Left cardiac atrium (tissue), 4 donors: ENCODE data around the gene MYO18B. TPM values are rescaled to one million over a fixed set of nuclear protein-coding genes. Genes with fewer than 3 reads are reported as not detected.

Experiments used
- ATAC-seq, 2 donors: fragments of 200-7000 bp; cut with Tn5 transposase; one replicate each; pipeline ENCODE4 v1.9.1; 2020; ENCODE audit warnings: mild to moderate bottlenecking in 2 of 2, moderate library complexity in 2 of 2
- DNase-seq: peaks from one replicate; pipeline ENCODE4 v3.0.0-alpha.2; 2020
- intact Hi-C, 2 donors: fragments of 100-400 bp; cut with DNase I; formaldehyde crosslinking; loops; one replicate each; pipeline versions ENCODE4 v1.14.1 to v1.15.1; 2022 to 2023
- total RNA-seq, 2 donors: library from RNA; stranded (reverse); fragmentation: NEBNext Ultra II Directional; extraction: Animal tissue kit (Norgen Biotek cat#: 25700); gene quantifications; one replicate each; pipeline ENCODE4 v1.2.1, GENCODE V29; 2021
- donor health status: DM: no; HTN: yes; CAD: no.
- donor health status: DM: no; HTN: yes; CAD: no; lungs with severe emphysema.
- donor health status: DM: yes; HTN: yes; CAD: no.
- donor health status: Dilated cardiomyopathy.

MYO18B gene
- total RNA-seq, 2 donors from 2014 or later: 71.6 to 142 TPM

DNA sequence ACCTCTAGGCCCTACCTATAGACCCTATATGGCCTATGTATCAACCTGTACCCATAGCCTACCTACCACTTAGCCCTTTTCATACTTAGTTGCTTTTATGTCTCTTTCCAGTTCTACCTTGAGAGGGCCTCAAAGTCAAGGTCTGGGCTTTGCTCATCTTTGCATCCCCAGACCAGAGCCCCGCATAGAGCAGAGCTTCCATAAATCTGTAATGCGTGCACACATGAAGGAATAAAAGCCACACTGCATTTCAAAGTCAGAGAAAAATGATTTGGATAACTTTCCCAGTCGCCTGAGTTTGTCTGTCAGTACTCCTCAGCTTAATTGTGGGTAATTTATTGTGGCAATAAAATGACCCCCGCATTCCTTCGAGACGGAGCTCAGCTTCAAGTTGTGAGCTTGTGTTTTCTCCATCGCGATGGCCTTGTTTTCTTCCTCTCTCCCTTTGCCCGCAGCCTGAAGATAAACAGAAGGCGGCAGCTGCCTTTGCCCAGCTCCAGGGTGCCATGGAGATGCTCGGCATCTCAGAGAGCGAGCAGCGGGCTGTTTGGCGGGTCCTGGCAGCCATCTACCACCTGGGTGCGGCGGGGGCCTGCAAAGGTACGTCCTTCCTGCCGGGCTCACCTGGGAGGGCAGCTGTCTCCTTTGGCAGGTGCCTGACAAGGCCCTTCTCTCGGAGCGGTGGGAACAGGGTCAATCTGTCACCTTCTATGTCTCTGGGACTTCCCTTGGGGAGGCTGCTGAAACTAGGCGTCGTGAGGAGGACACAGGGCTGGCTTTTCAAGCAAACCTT lies 55.7 kb downstream of the MYO18B start:
- no peak for DNase-seq
- intact Hi-C loops: no loop called here
- no peak for ATAC-seq

DNA sequence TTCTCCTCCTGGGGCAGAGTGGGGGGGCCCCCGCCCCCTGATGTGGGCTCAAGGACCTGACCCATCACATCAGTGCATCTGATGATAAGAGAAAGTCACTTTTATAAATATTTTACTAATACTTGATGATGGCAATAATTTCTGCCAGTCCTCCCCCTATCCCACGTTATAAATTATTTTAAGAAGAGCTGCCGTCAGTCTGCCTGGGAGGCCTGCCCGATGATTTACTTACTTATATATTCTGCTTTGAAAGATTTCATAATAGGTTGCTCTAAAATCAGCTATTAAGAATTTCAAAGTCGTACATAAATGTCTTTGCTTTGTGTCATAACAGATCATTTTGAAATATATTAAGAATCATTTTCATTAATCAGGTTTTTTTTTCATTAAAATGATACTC lies 58.8 kb downstream of the MYO18B start:
- intact Hi-C loops: no loop called here
- no peak for DNase-seq

DNA sequence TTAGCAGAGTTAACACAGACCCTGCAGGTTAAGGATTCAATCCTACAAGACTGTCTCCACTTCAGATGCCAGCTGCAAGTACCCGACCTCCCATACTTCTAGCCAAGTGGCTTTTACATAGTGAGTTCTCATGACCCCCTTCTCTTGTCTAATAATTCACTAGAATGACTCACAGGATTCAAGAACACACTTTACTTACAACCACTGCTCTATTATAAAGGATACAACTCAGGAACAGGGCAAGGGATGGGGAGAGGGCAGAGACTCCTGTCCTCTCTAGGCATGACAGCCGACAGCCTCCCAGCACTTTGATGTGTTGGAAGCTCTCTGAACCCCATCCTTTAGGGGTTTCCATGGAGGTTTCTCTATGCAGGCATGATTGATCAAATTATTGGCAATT lies 60.0 kb downstream of the MYO18B start:
- intact Hi-C loops: no loop called here
- no peak for DNase-seq
- no peak for ATAC-seq

More for the DNA sequence above, 58.8 kb downstream of the MYO18B start:
- ATAC-seq: no peak

DNA sequence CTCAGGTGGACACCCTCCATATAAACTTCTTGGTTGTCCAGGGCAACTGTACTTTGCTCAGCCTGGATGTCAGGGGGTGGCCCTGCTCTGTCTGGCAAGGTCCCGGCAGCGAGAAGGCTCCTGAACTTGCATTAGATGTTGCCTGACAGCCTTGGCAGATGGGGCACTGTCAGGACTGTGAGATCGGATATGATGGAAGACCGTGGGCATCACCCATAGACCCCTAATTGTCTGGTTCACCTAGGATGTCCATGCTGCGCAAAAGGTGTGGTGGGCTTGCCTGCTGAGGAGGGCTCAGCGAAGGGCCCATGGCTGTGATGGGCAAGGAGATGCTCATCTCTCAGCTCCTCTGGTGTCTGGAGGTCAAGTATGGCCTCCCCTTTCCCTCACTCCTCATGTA lies 62.7 kb downstream of the MYO18B start:
- no peak for DNase-seq
- no peak for ATAC-seq
- intact Hi-C loops: no loop called here

DNA sequence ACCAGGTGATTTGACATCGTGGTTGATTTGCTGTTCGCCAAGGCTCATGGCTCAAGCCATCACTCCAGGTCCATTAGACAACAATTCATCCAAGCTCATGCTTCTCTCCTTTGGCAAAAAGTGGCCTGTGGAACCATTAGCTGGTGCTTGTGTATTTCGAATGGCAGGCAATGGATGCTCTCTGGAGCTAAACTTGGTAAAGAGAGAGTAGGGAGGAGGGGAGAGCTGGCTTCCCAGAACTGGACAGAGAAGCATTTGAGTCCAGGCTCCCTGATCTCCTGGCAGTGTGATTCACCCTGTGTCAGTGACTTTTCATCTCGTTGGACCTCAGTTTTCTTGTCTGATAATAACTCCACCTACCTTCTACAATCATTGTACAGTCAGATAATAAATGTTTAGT lies 64.6 kb downstream of the MYO18B start:
- ATAC-seq (no peak), DNase-seq (no peak)
- intact Hi-C loops: no loop called here

DNA sequence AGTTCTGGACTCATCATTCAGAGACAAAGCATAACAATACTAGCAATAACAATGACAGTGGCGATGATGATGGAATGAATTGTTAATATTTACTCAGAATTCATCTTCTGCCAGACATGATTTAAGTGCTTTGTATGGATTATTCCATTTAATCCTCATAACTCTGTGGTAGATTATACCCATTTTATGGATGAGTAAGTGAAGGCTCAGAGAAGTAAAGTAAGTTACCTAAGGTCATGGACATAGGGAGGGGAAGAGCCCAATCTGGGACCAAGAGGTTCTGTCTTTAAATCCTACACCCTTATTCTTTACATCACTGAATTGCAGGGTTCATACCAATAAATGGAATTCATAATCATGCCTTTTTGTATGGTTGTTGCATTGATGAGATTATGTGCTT lies 72.7 kb downstream of the MYO18B start:
- intact Hi-C loops: no loop called here
- DNase-seq (no peak), ATAC-seq (no peak)

DNA sequence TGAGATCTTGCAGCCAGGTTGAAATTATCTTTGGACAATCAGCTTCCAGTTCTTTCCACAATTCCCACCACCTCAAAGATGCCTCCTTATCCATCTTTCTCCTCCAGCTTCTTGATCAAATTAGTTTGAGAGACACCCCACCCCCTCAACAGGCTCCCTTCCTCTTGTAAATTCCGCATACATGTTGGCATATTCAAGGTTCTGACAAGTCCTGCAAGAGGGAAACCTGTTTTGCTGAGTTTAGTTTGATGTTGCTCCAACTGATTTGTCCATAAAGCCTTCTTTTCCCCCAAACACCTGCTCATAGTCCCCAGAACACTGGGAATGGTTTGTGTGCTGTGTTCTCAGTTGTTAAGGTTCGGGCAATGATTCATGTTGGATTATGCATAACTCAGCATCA lies 73.6 kb downstream of the MYO18B start:
- intact Hi-C loops: no loop called here
- DNase-seq: no peak
- no peak for ATAC-seq

DNA sequence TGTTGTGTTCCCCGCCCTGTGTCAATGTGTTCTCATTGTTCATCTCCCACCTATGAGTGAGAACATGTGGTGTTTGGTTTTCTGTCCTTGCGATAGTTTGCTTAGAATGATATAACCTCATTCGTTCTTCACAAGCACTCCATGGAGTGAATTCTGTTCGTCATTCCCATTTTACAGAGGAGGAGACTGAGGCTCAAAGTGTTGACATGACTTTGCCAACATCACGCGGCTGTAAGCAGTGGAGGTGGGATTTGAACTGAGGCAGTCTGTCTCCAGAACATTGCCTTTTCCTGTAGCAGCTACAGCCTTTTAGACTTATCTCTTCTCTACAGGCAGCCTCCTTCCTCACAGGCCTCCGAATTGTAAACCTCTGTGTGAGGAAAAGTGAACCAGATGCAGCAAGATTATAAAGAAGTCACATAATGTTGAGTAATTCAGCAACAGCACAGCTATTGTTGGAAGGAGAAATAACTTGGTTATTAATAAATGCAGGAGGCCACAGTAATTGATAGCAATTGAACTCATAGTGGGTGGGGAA lies 74.6 kb downstream of the MYO18B start:
- DNase-seq (no peak), ATAC-seq (no peak)
- intact Hi-C loops: no loop called here

DNA sequence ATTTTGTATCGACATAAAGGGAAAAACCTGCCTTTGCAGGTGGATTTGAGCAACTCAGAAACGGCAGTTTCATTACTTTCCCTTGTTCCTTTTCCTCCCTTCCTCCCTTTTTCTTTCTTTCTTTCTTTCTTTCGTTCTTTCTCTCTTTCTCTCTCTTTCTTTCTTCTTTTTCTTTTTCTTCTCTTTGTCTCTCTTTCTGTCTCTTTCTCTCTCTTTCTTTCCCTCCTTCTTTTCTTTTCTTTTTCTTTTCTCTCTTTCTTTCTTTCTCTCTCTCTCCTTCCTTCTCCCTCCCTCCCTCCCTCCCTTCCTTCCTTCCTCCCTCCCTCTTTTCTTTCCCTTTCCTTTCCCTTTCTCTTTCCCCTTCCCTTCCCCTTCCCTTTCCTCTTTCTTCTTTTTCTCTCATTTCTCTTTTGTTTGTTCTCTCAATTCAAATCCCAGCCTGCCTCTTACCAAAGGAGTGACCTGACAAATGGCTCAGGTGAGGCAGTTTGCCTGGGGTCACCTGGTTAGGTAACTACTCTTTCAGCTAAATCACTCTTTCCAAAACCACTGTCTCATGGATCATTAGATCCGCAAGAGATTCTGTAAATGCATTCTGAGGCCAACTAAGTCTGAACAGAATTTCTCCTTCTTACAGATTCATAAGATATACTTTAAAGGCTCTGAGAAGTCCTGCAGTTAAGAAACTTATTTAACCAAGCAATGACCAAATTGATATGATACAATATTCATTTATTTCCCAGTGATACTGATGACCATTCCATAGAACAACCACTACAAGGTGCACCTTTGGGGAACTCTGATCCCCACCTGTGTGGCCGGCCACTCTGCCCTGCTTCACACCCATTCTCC lies 75.3 kb downstream of the MYO18B start:
- intact Hi-C loops: no loop called here

DNA sequence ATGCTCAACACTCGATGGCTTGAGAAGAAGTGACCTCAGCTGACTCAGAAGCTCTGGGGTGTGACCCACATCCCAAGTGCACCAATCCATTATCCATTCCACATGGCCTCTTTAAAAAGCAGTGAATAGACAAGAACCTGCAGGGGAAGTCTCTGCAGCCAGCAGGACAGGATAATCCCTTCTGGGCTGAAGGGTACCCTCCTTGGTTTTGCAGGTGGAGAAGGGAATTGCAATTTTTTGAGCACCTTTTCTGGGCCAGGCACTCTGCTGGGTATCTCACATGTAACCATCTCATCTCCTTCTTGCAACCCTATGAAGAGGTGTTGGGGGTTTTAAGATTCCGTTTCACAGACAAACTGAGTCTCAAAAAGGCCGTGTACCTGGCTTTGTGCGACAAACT lies 76.6 kb downstream of the MYO18B start:
- DNase-seq: no peak
- no peak for ATAC-seq
- intact Hi-C loops: no loop called here

More for the DNA sequence above, 75.3 kb downstream of the MYO18B start:
- DNase-seq: no peak
- ATAC-seq: no peak

DNA sequence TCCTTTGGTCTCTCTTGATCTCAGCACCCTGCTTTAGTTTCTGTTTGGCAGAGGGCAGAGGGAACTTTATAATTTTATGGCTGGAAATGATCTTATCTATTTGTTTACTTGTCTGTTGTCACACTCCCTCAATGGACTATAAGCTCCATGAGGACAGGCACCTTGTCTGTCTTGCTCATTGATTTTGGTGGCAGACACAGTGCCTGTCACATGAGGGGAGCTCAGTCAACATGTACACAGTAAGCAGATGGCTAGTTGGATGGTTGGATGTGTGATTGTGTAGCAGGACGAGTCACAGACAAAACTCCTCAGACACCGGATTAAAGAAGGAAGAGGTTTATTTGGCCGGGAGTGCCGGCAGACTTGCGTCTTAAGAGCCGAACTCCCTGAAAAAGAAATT lies 80.4 kb downstream of the MYO18B start:
- DNase-seq (no peak), ATAC-seq (no peak)
- intact Hi-C loops: no loop called here

DNA sequence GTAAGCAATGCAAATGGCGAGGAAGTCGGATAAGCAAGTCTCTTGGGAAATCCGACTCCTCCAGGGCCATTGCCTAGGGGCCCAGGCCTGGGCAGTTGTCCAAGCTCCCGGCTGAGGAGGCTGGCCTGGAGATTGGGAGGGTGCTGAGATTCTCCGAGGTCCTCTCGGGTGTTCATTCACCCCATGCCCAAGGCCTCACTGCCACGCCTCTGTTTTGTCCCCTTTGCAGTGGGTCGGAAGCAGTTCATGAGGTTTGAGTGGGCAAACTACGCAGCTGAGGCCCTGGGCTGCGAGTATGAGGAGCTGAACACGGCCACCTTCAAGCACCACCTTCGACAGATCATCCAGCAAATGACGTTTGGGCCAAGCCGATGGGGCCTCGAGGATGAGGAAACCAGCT lies 81.3 kb downstream of the MYO18B start:
- intact Hi-C loops: no loop called here
- ATAC-seq (no peak), DNase-seq (no peak)

DNA sequence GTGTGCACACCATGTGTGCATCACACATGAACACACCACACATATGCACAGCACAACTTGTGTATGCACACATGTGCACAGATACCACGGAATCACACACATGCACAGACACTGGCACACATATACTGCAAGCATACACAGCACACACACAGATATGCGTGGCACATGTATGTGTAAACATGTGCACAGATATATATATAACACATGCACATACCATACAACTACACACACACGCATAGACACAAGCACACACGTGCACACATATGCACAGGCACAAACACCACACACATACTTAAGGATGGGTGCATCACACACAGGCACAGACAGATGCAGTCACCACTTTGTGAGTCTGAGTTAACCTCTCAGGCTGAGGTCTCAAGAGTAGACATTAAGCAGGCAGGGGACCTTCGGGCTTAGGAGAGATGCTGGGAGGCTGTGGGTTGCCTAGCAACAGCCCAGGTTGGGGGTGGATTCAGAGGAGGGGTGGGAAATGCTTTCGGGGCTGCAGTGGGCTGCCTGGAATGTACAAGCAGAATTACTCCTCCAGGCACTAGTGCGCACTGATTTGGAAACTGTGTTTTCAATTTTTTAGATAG lies 82.9 kb downstream of the MYO18B start:
- DNase-seq (no peak), ATAC-seq (no peak)
- intact Hi-C loops: no loop called here

DNA sequence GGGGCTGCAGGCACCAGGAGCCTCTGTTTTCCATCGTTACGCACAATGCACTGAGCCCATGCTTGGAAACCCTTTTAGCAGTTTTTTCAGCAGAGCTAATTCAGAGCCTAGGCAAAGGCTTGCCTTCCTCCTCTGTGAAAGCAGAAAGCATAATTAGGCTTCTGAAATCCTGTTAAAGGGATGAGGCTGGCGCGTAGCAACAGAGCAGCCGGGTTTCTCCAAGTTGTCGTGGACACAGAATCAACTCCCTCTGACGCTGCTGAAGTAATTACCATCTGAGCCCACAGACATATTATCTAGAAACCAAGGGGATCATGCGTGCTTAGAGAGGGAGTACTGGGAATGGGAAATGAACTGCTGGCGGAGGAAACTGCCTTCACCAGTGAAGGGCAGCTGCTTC lies 85.4 kb downstream of the MYO18B start:
- ATAC-seq: no peak
- no peak for DNase-seq
- intact Hi-C loops: no loop called here

DNA sequence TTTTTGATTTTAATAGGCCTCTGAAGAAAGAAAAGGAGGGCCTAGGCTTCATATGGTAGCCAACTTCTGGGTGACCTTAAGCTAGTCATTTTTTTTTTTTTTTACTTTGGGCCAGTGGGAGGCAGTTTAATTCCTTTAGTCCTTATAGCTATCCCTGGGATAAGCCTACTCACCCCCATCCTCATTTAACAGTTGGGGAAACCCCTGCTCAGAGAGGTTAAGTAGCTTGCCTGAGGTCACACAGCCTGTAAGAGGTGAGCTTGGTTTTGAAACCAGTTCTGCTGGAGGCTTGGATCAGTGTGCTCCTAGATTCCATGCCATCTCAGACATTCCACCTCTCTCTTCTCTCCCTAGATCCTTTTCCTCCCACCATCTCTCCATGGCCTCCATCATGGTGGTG lies 86.4 kb downstream of the MYO18B start:
- ATAC-seq: no peak
- DNase-seq: no peak
- intact Hi-C loops: no loop called here

DNA sequence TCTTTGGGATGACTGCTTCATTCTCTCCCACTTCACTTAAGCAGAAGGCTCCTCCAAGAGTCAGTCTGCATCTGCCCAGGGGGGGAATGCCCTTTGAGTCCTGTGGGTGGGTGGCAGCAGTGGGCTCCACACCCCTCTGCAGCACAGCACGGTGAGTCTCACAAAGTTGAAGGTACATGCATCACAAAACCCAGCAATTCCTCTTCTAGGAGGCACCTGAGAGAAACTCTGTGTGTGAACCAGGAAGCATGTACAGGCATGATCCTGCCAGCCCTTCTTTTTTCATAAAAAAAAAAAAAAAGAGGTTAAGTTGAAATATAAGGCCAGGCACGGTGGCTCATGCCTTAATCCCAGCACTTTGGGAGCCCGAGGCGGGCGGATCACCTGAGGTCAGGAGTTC lies 87.2 kb downstream of the MYO18B start:
- ATAC-seq (no peak), DNase-seq (no peak)

DNA sequence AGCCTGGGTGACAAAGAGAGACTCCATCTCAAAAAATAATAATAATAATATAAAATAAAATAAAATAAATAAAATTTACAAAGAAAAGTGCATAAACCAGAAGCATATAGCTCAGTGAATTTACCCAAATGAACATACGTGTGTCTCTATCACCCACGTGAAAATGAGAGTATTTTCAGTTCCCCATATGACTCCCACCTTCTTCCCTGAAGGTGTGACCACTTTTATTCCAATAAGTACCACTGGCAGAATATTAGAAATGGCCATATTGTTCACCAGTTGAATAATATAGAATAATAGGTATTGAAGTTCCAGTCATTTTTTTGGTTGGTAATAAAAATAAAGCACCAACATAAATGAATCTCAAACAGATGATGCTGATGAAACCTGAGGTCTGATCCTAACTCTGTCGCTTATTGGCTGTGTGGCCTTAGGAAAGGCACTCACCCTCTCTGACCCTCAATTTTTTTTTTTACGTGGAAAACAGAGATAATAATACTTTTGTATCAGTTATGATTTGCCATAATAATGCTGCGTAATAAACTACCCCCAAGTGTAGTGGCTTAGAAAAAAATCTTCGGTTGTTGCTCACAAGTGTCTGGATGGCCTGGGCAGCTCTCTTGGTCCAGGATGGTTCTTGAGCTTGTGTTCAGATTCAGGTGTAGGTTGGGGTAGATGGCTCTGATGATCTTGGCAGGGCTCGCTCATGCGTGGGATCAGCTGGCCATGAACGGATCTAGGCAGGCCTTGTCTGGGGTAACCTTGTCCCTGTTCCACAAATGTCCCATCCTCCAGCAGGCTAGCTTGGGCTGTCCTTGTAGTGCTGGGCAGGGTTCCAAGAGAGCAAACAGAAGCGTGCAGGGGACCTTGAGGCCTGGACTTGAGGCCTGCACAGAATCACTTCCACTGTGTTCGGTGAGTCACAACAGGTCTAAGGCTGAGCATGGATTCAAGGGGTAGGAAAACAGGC lies 88.1 kb downstream of the MYO18B start:
- intact Hi-C loops: no loop called here
- ATAC-seq (peak; percentile 34 to 74), DNase-seq (no peak)

More for the DNA sequence above, 87.2 kb downstream of the MYO18B start:
- intact Hi-C loops: no loop called here

DNA sequence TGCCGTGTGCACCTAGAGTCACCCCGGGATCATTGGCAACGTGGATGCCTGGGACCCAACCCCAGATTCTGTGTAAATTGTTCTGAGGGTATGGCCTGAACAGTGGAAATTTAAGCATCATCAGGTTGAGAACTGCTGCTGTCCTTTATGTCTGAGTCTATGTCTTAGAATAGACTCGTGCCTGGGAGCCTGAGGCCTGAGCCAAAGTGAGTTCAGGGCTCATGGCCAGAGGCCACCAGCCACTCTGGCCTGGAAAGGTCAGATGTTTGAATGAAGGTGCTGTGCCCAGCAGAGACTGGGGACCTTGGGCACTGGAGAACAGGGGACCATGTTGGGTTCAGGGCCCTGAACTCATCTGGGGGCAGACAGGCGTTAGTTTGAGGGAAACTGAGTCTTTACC lies 91.1 kb downstream of the MYO18B start:
- DNase-seq: no peak
- ATAC-seq: peak in 1 of 2 donors; percentile 10

DNA sequence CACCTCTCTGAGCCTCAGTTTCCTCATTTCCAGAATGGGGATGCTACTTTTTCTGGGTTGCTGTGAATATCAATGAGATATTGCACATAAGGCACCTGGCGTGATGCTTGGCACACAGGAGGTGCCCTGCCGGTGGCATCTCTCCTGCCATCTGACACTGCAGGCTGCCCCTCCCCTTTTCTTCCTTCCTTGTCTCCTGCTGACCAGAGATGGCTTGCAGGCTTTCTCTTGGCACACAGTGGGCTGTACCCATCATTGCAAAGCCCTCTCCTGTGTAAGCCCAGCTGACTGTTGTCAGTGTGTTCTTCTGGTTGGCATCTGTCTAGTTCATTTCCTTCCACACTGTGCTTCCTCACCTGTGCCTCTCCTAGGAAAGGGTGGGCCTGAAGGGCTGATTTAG lies 91.7 kb downstream of the MYO18B start:
- intact Hi-C loops: no loop called here
- DNase-seq (no peak), ATAC-seq (no peak)

More for the DNA sequence above, 91.1 kb downstream of the MYO18B start:
- intact Hi-C loops: no loop called here
